GM19468 (cell line): ENCODE data around the gene JDP2.
"Not testable (repeated sequence)": the region's sequence is repeated elsewhere in the genome, so short reads cannot be mapped to it uniquely, and the experiment has no call there.

ENCODE experiments used
- ATAC-seq: cut with Tn5 transposase; IDR thresholded peaks from one replicate; pipeline ENCODE4 v1.9.1; 2021; ENCODE audit warnings: mild to moderate bottlenecking, moderate library complexity, moderate number of reproducible peaks; ENCODE audit not compliant: unreplicated experiment; ENCODE audit errors: extremely low read depth

The JDP2 gene

DNA sequence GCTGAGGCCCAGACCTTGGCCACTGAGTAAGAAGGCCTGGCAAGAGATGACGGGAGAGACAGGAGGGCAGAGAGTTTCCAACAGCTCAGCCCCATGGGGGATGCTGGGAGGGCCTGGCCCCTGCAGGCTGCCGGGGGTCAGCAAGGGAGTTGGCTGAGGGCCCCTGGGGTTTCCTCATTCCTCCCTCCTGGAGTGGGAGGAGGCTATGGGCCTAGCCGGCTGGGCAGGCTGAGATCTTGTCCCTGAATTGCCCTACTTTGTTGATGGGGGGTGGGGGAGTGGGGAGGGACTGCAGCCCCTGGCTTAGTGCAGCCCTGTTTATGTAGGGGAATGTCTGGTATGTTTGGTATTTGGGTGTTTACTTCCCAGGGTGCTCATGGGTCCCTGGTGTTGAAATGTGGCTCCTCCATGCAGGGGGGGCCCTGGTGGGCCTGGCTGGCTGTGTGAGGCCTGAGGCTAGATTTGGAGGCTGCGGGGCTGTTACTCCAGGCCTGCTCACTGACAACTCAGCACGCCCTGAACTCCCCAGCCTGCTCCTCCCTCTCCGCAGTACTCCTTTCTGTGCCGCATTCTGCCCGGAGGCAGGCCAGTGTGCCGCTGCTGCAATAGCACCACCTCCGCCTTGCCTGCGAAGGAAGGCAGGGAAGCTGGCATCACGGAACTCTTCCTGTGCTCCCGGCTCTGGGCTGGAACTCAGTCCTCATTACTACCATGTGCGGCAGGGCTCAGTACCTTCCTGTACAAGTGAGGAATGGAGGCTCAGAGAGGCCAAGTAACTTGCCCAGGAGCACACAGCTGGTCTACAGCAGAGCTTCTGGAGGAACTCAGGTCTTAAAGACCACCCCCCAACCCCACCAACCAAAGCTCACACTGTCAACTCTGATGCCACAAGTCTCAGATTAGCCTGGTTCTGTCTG is 25.3 kb downstream of the JDP2 start:
- peak; percentile 20 for ATAC-seq

DNA sequence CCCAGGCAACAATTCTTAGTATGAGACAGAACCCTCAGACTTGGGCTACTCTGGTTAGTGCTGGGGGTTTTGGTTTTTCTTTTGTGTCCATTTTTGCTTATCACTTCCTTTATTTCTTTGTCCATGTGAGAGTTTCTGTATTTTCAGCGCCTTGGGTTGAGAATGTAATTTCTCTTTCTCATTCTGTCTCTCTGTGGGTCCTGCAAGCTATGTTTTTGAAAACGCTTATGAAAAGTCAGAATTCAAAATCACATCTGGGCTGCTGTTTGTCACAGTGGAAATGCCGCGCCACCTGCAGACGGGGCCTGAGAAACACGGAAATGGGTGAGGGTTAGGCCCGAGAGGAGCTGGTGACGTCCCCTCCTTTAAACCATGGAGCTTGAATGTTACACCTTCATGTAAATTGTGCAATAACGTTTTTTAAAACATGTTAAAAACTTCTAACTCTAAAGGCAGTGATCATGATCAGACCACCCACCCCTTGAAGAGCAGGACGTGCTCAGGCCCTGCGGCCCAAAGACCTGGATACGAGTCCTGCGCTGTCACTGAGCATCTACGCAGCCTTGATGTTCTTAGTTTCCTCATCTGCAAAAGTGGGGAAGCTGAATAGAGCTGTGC is 26.1 kb downstream of the JDP2 start:
- ATAC-seq = peak; percentile 44

- ATAC-seq = no peak
Measured at GRCh38 chr14:75454963-75455546, 27.2 kb downstream of the JDP2 start.

- no peak for ATAC-seq
Measured at GRCh38 chr14:75456069-75456996, 28.5 kb downstream of the JDP2 start.

DNA sequence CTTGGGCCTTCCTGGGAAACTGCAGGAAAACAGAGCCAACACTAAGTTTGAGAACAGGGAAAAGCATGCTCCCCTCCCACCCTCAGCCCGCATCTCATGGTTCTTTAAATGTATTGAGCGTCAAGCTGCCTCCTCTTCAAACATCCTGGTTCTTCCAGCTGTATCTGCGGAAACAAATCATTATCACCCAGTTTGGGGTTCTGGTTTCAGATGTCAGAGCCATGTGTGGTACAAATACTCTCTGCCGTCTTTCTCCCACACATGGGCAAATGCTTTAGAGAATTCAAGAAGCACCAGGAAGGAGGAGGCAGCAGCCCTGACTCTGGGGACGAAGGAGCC is 29.1 kb downstream of the JDP2 start:
- no peak for ATAC-seq

GRCh38 chr14:75457648-75458165 is 29.9 kb downstream of the JDP2 start:
- no peak for ATAC-seq

DNA sequence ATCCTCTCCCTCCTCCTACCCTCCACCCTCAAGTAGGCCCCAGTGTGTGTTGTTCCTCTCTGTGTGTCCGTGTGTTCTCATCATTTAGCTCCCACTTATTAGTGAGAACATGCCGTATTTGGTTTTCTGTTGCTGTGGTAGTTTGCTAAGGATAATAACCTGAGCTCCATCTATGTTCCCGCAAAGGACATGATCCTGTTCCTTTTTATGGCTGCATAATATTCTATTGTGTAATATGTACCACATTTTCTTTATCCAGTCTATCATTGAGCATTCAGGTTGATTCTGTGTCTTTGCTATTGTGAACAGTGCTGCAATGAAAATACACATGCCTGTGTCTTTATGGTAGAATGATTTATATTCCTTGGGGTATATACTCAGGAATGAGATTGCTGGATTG is 30.5 kb downstream of the JDP2 start:
- no peak for ATAC-seq

DNA sequence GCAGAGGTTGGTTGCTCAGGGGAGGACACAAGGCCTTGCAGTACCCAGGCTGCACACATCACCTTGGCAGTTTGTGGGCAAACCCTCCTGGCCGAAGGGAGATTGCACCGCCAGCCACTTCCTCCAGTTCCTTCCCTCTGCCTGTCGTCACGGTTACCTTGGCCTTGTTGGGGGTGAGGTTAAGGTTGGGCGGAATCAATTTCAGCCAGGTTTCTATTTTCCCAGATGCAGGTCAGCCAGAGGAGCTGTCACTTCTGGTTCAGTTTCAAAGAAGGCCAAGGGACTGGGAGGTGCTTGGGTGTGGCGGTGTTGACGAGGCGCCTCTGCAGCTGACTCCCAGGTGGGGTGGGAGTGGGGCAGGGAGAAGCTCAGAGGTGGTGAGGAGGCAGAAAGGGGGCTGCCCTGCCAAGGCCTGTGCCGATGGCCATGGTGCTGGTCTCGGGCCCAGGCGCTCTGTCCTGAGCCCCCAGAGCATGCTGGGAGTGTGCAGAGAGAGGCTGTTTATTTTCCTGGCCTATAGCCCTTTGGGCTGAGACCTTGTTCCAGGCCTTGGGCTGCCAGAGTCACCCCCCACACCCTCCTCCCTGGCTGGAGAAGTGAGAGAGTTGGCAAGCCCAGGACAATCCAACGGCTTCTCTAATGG is 31.4 kb downstream of the JDP2 start:
- ATAC-seq = no peak

DNA sequence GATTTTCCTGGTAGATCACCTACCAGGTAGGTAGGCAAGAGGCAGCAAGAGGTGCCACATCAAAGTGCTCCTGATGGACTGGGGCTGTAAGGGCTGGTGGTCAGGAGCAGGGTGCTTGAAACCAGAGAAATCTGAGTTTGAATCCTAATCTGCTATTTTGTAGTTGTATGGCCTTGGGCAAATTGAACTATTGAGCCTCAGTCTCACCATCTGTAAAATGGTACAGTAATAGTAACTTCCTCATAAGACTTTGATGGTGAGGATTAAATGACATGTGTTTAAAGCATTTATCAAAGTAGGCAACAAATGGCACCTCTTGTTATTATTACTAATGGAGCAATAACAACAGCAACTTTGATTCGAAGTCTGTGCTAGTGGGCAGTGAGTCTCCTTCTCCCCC is 32.0 kb downstream of the JDP2 start:
- ATAC-seq = no peak

GRCh38 chr14:75460394-75460793 is 32.6 kb downstream of the JDP2 start:
- ATAC-seq = no peak

DNA sequence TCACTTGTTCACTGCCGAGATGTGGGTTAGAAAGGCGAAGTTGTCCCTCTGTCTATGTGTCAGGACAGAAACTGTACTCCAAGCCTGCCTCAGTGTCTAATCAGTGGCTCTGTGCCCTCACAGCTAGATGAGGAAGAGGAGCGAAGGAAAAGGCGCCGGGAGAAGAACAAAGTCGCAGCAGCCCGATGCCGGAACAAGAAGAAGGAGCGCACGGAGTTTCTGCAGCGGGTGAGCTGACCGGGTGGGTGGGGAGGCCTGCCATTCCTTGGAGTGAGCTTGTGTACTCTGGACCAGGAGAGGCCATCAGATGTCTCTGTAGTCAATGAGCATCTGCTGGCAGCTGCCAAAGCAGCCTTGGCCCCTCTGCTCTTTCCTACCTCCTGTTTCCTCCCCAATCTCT is 33.5 kb downstream of the JDP2 start:
- no peak for ATAC-seq

DNA sequence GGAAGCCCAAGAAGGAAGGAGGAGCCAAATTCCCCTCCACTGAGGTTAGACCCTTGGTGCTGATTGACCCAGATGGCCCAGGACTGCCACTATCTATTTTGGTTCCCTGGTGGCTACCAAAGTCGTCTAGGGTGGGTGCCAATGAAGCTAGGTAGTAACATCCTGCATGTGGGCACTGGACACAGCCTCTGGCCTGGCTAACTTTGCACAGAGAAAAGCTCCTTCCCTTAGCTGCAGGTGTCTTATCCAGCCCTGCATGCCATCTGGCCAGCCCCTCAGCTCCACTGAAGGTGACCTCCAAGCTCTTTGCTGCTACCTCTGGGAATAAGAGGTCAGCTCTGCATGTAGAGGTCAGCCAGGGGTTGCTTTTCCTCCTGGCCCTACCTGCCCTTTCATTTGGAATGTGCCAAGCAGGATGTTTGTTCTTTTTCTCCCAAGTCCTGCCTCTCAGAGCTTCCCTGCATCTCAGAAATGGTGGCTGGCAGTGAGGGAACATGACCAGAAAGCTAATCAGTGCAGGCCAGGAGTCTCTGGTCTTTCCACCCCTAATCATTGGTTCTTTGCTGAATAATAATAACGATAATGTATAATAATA is 34.0 kb downstream of the JDP2 start:
- no peak for ATAC-seq

- ATAC-seq = no peak
Measured at GRCh38 chr14:75464626-75465025, 36.8 kb downstream of the JDP2 start.

DNA sequence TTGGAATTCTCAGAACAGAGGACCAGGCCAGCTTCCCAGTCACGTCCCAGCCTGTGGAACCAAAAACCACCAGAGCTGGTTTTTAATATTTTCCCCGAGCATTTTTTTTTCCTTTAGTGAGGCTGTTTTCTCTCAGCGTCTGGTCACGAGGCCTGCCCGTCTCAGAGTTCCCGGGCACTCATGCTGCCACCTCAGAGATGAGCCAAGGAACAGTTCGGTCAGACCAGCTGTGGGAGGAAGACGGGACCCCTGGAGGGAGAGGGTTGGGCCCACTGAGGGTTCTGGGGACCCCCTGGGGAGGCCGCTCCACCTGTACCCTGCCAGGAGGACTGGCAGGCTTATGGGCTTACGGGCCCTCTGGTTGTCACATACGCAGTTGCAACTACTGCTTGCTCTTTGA is 39.9 kb downstream of the JDP2 start:
- ATAC-seq = no peak

DNA sequence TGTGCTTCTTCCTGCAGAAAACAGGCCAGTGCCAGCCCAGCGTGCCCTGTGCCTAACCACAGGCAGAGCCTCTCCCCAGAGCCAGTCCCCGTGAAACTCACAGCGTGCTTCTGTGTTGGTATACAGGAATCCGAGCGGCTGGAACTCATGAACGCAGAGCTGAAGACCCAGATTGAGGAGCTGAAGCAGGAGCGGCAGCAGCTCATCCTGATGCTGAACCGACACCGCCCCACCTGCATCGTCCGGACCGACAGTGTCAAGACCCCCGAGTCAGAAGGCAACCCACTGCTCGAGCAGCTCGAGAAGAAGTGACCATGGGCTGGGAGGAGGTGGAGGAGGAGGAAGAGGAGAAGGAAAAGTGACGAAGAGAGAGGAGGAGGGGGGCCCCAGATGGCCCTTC is 41.3 kb downstream of the JDP2 start:
- ATAC-seq = no peak

DNA sequence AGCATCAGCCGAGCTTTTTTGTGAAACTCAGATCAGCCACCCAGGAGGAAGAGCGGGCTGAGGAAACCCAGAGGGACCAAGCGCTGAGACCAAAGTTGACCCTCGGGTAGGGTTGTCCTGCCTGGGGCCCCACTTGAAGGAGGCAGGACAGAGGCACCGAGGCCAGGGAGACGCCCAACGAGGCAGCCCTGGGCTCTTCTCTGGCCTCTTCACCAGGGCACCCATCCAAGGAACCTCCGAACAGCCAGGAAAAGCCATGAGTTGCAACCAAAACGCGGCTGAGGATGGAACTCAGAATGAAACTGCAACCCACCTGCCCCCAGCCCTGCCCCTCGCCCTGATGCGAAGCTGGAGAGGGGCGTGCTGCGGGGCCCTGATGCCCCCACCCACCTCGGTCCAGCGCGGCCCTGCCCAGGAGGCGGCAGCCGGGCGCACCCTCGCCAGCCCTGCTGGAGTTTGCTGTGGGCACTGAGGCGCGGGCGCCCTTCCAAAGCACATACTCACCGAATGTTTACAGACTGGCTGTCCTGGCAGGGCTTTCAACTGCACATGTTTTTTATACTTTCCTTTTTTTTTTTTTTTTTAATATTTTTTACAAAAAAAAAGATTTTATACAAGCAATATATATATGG is 41.9 kb downstream of the JDP2 start:
- ATAC-seq = no peak

GRCh38 chr14:75470238-75470797 is 42.5 kb downstream of the JDP2 start:
- ATAC-seq = no peak

GRCh38 chr14:75471059-75471458 is 43.2 kb downstream of the JDP2 start:
- ATAC-seq = no peak

- ATAC-seq = not testable (repeated sequence)
Measured at GRCh38 chr14:75474127-75474526, 46.3 kb downstream of the JDP2 start.
